Lung (tissue), 12 donors: ENCODE results near the gene CDKN2A. TPM values are rescaled to one million over a fixed set of nuclear protein-coding genes. Genes with fewer than 3 reads are reported as not detected.

Experiments used
- ATAC-seq: fragments of 200-7000 bp; cut with Tn5 transposase; one replicate; pipeline ENCODE4 v1.9.1; 2020; ENCODE audit warnings: moderate number of reproducible peaks; ENCODE audit not compliant: insufficient read depth, low FRiP score
- DNase-seq, 3 donors: peaks; one replicate each; pipeline ENCODE4 v3.0.0-alpha.2; 2013 to 2017
- H3K27ac ChIP-seq, 2 donors: one replicate each; pipeline ENCODE4 v1.5.1; 2013; ENCODE audit warnings: mild to moderate bottlenecking in 2 of 2, moderate library complexity in 2 of 2, control low read depth in 1 of 2, inconsistent platforms in 1 of 2, low read depth in 1 of 2, low read length in 1 of 2
- H3K27me3 ChIP-seq, 3 donors: one replicate each; pipeline ENCODE4 v1.5.1; 2013; ENCODE audit warnings: low read length in 2 of 3; ENCODE audit not compliant: control insufficient read depth in 3 of 3, insufficient read depth in 3 of 3
- H3K36me3 ChIP-seq, 4 donors: one replicate each; pipeline ENCODE4 v1.5.1; 2013; ENCODE audit warnings: low read length in 4 of 4, mild to moderate bottlenecking in 1 of 4, moderate library complexity in 1 of 4; ENCODE audit not compliant: control insufficient read depth in 4 of 4, insufficient read depth in 4 of 4
- H3K4me1 ChIP-seq, 5 donors: one replicate each; pipeline ENCODE4 v1.5.1; 2013; ENCODE audit warnings: low read length in 5 of 5, mild to moderate bottlenecking in 2 of 5, moderate library complexity in 1 of 5; ENCODE audit not compliant: control insufficient read depth in 5 of 5, insufficient read depth in 5 of 5
- H3K4me3 ChIP-seq: one replicate; pipeline ENCODE4 v1.5.1; 2013; ENCODE audit warnings: mild to moderate bottlenecking, control low read depth, moderate library complexity
- H3K9ac ChIP-seq, 2 donors: one replicate each; pipeline ENCODE4 v1.5.1; 2013; ENCODE audit warnings: low read length in 2 of 2, control low read depth in 1 of 2; ENCODE audit not compliant: insufficient read depth in 1 of 2
- H3K9me3 ChIP-seq, 4 donors: one replicate each; pipeline ENCODE4 v1.5.1; 2013; ENCODE audit warnings: low read length in 3 of 4, mild to moderate bottlenecking in 1 of 4, moderate library complexity in 1 of 4; ENCODE audit not compliant: control insufficient read depth in 4 of 4, insufficient read depth in 3 of 4
- CTCF ChIP-seq: IDR thresholded peaks from 2 replicates; pipeline ENCODE4 v1.5.1; 2012; ENCODE audit warnings: mild to moderate bottlenecking; ENCODE audit errors: control extremely low read depth, extremely low read depth
- whole genome bisulfite sequencing, 2 donors: extraction: QIAGEN DNeasy Blood & Tissue Kit; methylation state at CpG; one replicate each; pipeline ENCODE4 v1.1.7; 2013; 5-methylcytosine and 5-hydroxymethylcytosine counted together
- polyA plus RNA-seq, 2 donors: library from polyadenylated mRNA; stranded (reverse); fragments of 200-250 nt; gene quantifications; one replicate each; pipeline ENCODE4 v1.2.1, GENCODE V29; 2013
- total RNA-seq, 2 donors: library from RNA; depleted of rRNA in 1 of 2; stranded (reverse); fragments of >200 nt in 1 of 2; gene quantifications; one replicate each; pipeline ENCODE4 v1.2.1, GENCODE V29; 2014 to 2021
- donor health status: control.
- donor health status: control.
- donor health status: Bipolar disorder and iron deficiency.
- donor health status: healthy.
- donor health status: DM: yes; HTN: yes; CAD: no.

Gene CDKN2A
- total and polyA plus RNA-seq, 4 donors = 0.54 to 4.8 (median 1.1) TPM

- 97 to 98% methylated on average over 1 of the region's 1 CpG for WGBS, 2 donors
- no peaks in the 10 kb centered on the region for H3K27me3 ChIP-seq
- no peak overlapping the region for H3K4me3 ChIP-seq
- H3K9ac ChIP-seq = no peak overlapping the region
- no peak for ATAC-seq
- H3K27ac ChIP-seq = no peak overlapping the region
- H3K9me3 ChIP-seq = no peaks in the 10 kb centered on the region
- no peak for DNase-seq
- no peaks in the 10 kb centered on the region for H3K36me3 ChIP-seq
- no peak for TF ChIP-seq CTCF
- H3K4me1 ChIP-seq = peaks cover 0 to 6% (median 0%) of the 10 kb centered on the region in 5 donors
Observed at GRCh38 chr9:22041344-22041743, 47.2 kb upstream of the CDKN2A start.

DNA sequence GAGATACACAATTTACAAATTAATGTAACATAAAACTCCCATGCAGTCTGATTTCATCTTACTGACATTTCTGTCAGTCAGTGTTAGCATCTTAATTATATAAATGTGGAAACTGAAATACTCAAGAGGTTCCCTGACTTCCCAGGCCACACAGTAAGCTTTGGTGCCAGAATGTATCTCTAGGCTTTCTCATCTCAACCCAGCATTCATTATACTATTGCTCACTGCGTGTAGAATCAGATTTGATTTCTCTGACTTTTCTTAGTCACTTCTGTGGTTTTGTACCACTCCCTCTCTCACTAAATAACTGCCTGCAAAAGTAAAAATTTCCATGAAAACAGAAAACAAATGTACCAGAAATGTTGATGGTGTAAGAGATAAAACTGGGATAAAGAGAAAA, 46.6 kb upstream of the CDKN2A start:
- DNase-seq (no peak), ATAC-seq (no peak)
- Histone ChIP-seq H3K36me3 (no peaks in the 10 kb centered on the region), H3K9ac (no peak overlapping the region), H3K27me3 (no peaks in the 10 kb centered on the region), H3K27ac (no peak overlapping the region), H3K9me3 (no peaks in the 10 kb centered on the region), H3K4me1 (peaks cover 0 to 6% (median 0%) of the 10 kb centered on the region in 5 donors), H3K4me3 (no peak overlapping the region)
- 67 to 68% methylated on average over 1 of the region's 1 CpG for WGBS, 2 donors
- TF ChIP-seq CTCF = no peak

DNA sequence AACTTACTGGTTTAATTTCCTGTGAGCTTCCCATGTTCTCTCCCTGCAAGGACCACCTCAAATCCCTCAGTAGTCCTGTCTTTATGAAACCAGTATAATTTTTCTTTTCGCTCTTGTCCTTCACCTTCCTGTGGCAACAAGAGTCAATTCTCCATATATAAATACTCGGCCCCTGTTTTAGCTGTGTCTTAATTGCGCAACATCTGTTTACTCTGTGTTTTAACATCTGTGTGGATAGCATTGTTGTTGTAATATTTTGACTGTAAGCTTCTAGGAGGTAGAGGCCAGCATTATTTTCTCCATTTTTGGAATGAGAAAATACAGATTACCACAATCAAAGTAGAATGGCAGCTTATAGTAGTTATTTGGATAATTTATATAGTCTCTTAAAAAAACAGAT, 45.1 kb upstream of the CDKN2A start:
- peak in 2 of 3 donors; percentile 7 to 39 for DNase-seq
- ATAC-seq = no peak
- H3K4me1 ChIP-seq = peaks cover 0 to 6% (median 0%) of the 10 kb centered on the region in 5 donors
- H3K36me3 ChIP-seq = no peaks in the 10 kb centered on the region
- H3K27me3 ChIP-seq = no peaks in the 10 kb centered on the region
- 57 to 60% methylated on average over 3 of the region's 3 CpGs for WGBS, 2 donors
- H3K4me3 ChIP-seq = no peak overlapping the region
- TF ChIP-seq CTCF = no peak
- H3K9me3 ChIP-seq = no peaks in the 10 kb centered on the region
- H3K9ac ChIP-seq = no peak overlapping the region
- H3K27ac ChIP-seq = no peak overlapping the region
